NOMO-1 (cell line): Measurements from ENCODE around the gene AOPEP.

Source experiments
- DNase-seq, 2 experiments: peaks; one replicate each; lab custom pipeline; 2025; ENCODE audit not compliant: unreplicated experiment in 2 of 2; lab: John Stamatoyannopoulos, UW

AOPEP gene

GRCh38 chr9:95104581-95104960 is 378.1 kb downstream of the AOPEP start:
- DNase-seq: no peak

- DNase-seq: no peak
Observed at GRCh38 chr9:95104980-95105379, 378.5 kb downstream of the AOPEP start.

- no peak for DNase-seq
Observed at GRCh38 chr9:95105519-95106287, 379.2 kb downstream of the AOPEP start.

- DNase-seq: no peak
Observed at GRCh38 chr9:95107001-95107749, 380.7 kb downstream of the AOPEP start.

GRCh38 chr9:95107976-95108375 is 381.5 kb downstream of the AOPEP start:
- DNase-seq: no peak

- no peak for DNase-seq
Observed at GRCh38 chr9:95108777-95109176, 382.3 kb downstream of the AOPEP start.

GRCh38 chr9:95109456-95109855 is 383.0 kb downstream of the AOPEP start:
- no peak for DNase-seq

- DNase-seq: no peak
Observed at GRCh38 chr9:95110921-95111525, 384.5 kb downstream of the AOPEP start.

- DNase-seq: no peak
Observed at GRCh38 chr9:95111716-95112115, 385.2 kb downstream of the AOPEP start.

GRCh38 chr9:95112436-95113280 is 386.2 kb downstream of the AOPEP start:
- no peak for DNase-seq

- DNase-seq: no peak
Observed at GRCh38 chr9:95115104-95115503, 388.6 kb downstream of the AOPEP start.

GRCh38 chr9:95116002-95116807 is 389.7 kb downstream of the AOPEP start:
- no peak for DNase-seq

- no peak for DNase-seq
Observed at GRCh38 chr9:95116808-95117204, 390.3 kb downstream of the AOPEP start.

GRCh38 chr9:95118596-95118995 is 392.1 kb downstream of the AOPEP start:
- no peak for DNase-seq

- DNase-seq: no peak
Observed at GRCh38 chr9:95120781-95121370, 394.4 kb downstream of the AOPEP start.

GRCh38 chr9:95124582-95125367 is 398.3 kb downstream of the AOPEP start:
- DNase-seq: no peak

GRCh38 chr9:95125652-95126051 is 399.2 kb downstream of the AOPEP start:
- DNase-seq: no peak

- no peak for DNase-seq
Observed at GRCh38 chr9:95126739-95127138, 400.2 kb downstream of the AOPEP start.
